HG03196 (cell line): ENCODE measurements around the gene GDPD1.
"Not testable (repeated sequence)": the region's sequence is repeated elsewhere in the genome, so short reads cannot be mapped to it uniquely, and the experiment has no call there.

Experiments used
- ATAC-seq: cut with Tn5 transposase; IDR thresholded peaks from one replicate; pipeline ENCODE4 v1.9.1; 2021; ENCODE audit not compliant: unreplicated experiment

GDPD1 gene

GRCh38 chr17:59220328-59221158, at the start of gene GDPD1:
Gene GDPD1, plus strand, starts transcription at chr17:59220511. Its CDS starts 99 bp downstream, at chr17:59220610.
- peak; percentile 96 for ATAC-seq

GRCh38 chr17:59172436-59173004, 47.8 kb upstream of the GDPD1 start:
- ATAC-seq = no peak

GRCh38 chr17:59174671-59175070, 45.6 kb upstream of the GDPD1 start:
- ATAC-seq = no peak

GRCh38 chr17:59175076-59175475, 45.2 kb upstream of the GDPD1 start:
- ATAC-seq = no peak

- no peak for ATAC-seq
Observed at GRCh38 chr17:59178266-59178985, 41.9 kb upstream of the GDPD1 start.

- ATAC-seq = not testable (repeated sequence)
Observed at GRCh38 chr17:59179601-59180000, 40.7 kb upstream of the GDPD1 start.

GRCh38 chr17:59180626-59181025, 39.7 kb upstream of the GDPD1 start:
- ATAC-seq = no peak

GRCh38 chr17:59181481-59181880, 38.8 kb upstream of the GDPD1 start:
- ATAC-seq = no peak

GRCh38 chr17:59185997-59186396, 34.3 kb upstream of the GDPD1 start:
- no peak for ATAC-seq

- ATAC-seq = no peak
Observed at GRCh38 chr17:59186850-59187249, 33.5 kb upstream of the GDPD1 start.

GRCh38 chr17:59190806-59191205, 29.5 kb upstream of the GDPD1 start:
- no peak for ATAC-seq

- ATAC-seq = no peak
Observed at GRCh38 chr17:59193336-59193862, 26.9 kb upstream of the GDPD1 start.

GRCh38 chr17:59199398-59199797, 20.9 kb upstream of the GDPD1 start:
- ATAC-seq = no peak

- no peak for ATAC-seq
Observed at GRCh38 chr17:59202320-59202719, 18.0 kb upstream of the GDPD1 start.

GRCh38 chr17:59219370-59219769, 941 bp upstream of the GDPD1 start:
- ATAC-seq = no peak

- no peak for ATAC-seq
Observed at GRCh38 chr17:59219992-59220327, 351 bp upstream of the GDPD1 start.

- ATAC-seq = no peak
Observed at GRCh38 chr17:59221159-59221847, 992 bp downstream of the GDPD1 start.

- ATAC-seq = no peak
Observed at GRCh38 chr17:59223813-59224212, 3.5 kb downstream of the GDPD1 start.

GRCh38 chr17:59228588-59228987, 8.3 kb downstream of the GDPD1 start:
- not testable (repeated sequence) for ATAC-seq

- ATAC-seq = no peak
Observed at GRCh38 chr17:59230764-59231163, 10.5 kb downstream of the GDPD1 start.

GRCh38 chr17:59234631-59235030, 14.3 kb downstream of the GDPD1 start:
- no peak for ATAC-seq
